ENCODE results near the gene GALK1. TPM values are rescaled to one million over a fixed set of nuclear protein-coding genes. Genes with fewer than 3 reads are reported as not detected.
"Not testable (repeated sequence)": the region's sequence is repeated elsewhere in the genome, so short reads cannot be mapped to it uniquely, and the experiment has no call there.

Gene GALK1
- total RNA-seq, 1 donor from 2014 or later = 29.2 TPM

GRCh38 chr17:75785016-75785890, 20.3 kb upstream of the GALK1 start:
- peaks cover 28 to 40% (median 33%) of the 10 kb centered on the region in 3 donors for H3K4me1 ChIP-seq (ENCODE audit: control insufficient read depth in 3 of 3, insufficient read depth in 3 of 3, low read length in 3 of 3)
- no peaks in the 10 kb centered on the region for H3K9me3 ChIP-seq (ENCODE audit: control insufficient read depth in 3 of 3, low read length in 3 of 3)
- H3K9ac ChIP-seq (ENCODE audit: low read depth in 1 of 3, low read length in 3 of 3) = peak overlapping the region; percentile 94 to 96 (median 95)
- H3K36me3 ChIP-seq (ENCODE audit: control insufficient read depth in 3 of 3, insufficient read depth in 3 of 3, low read length in 3 of 3) = no peaks in the 10 kb centered on the region
- no peaks in the 10 kb centered on the region for H3K27me3 ChIP-seq (ENCODE audit: control insufficient read depth in 3 of 3, insufficient read depth in 3 of 3, low read length in 3 of 3)
- H3K27ac ChIP-seq (ENCODE audit: low read depth, low read length) = peak overlapping the region; percentile 98
- peak overlapping the region; percentile 84 to 90 (median 85) for H3K4me3 ChIP-seq (ENCODE audit: low read length in 3 of 3)

GRCh38 chr17:75784473-75785015, 19.6 kb upstream of the GALK1 start, which contains the start of gene UNK:
Gene UNK (plus strand): TSS chr17:75784806. CDS start chr17:75784881, 75 bp downstream.
- H3K9me3 ChIP-seq (ENCODE audit: control insufficient read depth in 3 of 3, low read length in 3 of 3) = no peaks in the 10 kb centered on the region
- no peaks in the 10 kb centered on the region for H3K36me3 ChIP-seq (ENCODE audit: control insufficient read depth in 3 of 3, insufficient read depth in 3 of 3, low read length in 3 of 3)
- H3K27me3 ChIP-seq (ENCODE audit: control insufficient read depth in 3 of 3, insufficient read depth in 3 of 3, low read length in 3 of 3) = no peaks in the 10 kb centered on the region
- H3K27ac ChIP-seq (ENCODE audit: low read depth, low read length) = peak within 1 kb of the TSS; percentile 98
- peaks cover 28 to 40% (median 33%) of the 10 kb centered on the region in 3 donors for H3K4me1 ChIP-seq (ENCODE audit: control insufficient read depth in 3 of 3, insufficient read depth in 3 of 3, low read length in 3 of 3)
- H3K9ac ChIP-seq (ENCODE audit: low read depth in 1 of 3, low read length in 3 of 3) = peak within 1 kb of the TSS; percentile 94 to 96 (median 95)
- peak within 1 kb of the TSS; percentile 84 to 90 (median 85) for H3K4me3 ChIP-seq (ENCODE audit: low read length in 3 of 3)

GRCh38 chr17:75783803-75784472, 18.9 kb upstream of the GALK1 start:
- H3K9ac ChIP-seq (ENCODE audit: low read depth in 1 of 3, low read length in 3 of 3) = peak overlapping the region; percentile 94 to 96 (median 95)
- no peaks in the 10 kb centered on the region for H3K9me3 ChIP-seq (ENCODE audit: control insufficient read depth in 3 of 3, low read length in 3 of 3)
- peaks cover 0 to 1% (median under 1%) of the 10 kb centered on the region in 3 donors for H3K36me3 ChIP-seq (ENCODE audit: control insufficient read depth in 3 of 3, insufficient read depth in 3 of 3, low read length in 3 of 3)
- H3K4me1 ChIP-seq (ENCODE audit: control insufficient read depth in 3 of 3, insufficient read depth in 3 of 3, low read length in 3 of 3) = peaks cover 28 to 40% (median 33%) of the 10 kb centered on the region in 3 donors
- H3K27me3 ChIP-seq (ENCODE audit: control insufficient read depth in 3 of 3, insufficient read depth in 3 of 3, low read length in 3 of 3) = no peaks in the 10 kb centered on the region
- H3K4me3 ChIP-seq (ENCODE audit: low read length in 3 of 3) = peak overlapping the region; percentile 82 to 85 (median 83)
- peak overlapping the region; percentile 98 for H3K27ac ChIP-seq (ENCODE audit: low read depth, low read length)

- peak overlapping the region; percentile 98 for H3K27ac ChIP-seq (ENCODE audit: low read depth, low read length)
- H3K4me3 ChIP-seq (ENCODE audit: low read length in 3 of 3) = peak overlapping the region in 2 of 3 donors; percentile 45 to 83
Observed at GRCh38 chr17:75783069-75783783, 18.2 kb upstream of the GALK1 start.

GRCh38 chr17:75779987-75780889, 15.2 kb upstream of the GALK1 start:
- Histone ChIP-seq H3K27ac (ENCODE audit: low read depth, low read length) (peak overlapping the region; percentile 71), H3K36me3 (ENCODE audit: control insufficient read depth in 3 of 3, insufficient read depth in 3 of 3, low read length in 3 of 3) (peaks cover 24 to 26% (median 24%) of the 10 kb centered on the region in 3 donors), H3K27me3 (ENCODE audit: control insufficient read depth in 3 of 3, insufficient read depth in 3 of 3, low read length in 3 of 3) (no peaks in the 10 kb centered on the region), H3K4me3 (ENCODE audit: low read length in 3 of 3) (peak overlapping the region in 1 of 3 donors; percentile 23), H3K9ac (ENCODE audit: low read depth in 1 of 3, low read length in 3 of 3) (peak overlapping the region; percentile 9 to 48 (median 35)), H3K9me3 (ENCODE audit: control insufficient read depth in 3 of 3, low read length in 3 of 3) (no peaks in the 10 kb centered on the region), H3K4me1 (ENCODE audit: control insufficient read depth in 3 of 3, insufficient read depth in 3 of 3, low read length in 3 of 3) (peaks cover 30 to 37% (median 36%) of the 10 kb centered on the region in 3 donors)

More at GRCh38 chr17:75783069-75783783, 18.2 kb upstream of the GALK1 start:
- H3K9ac ChIP-seq (ENCODE audit: low read depth in 1 of 3, low read length in 3 of 3) = peak overlapping the region; percentile 28 to 95 (median 59)
- peaks cover 28 to 40% (median 33%) of the 10 kb centered on the region in 3 donors for H3K4me1 ChIP-seq (ENCODE audit: control insufficient read depth in 3 of 3, insufficient read depth in 3 of 3, low read length in 3 of 3)
- peaks cover 6 to 8% (median 8%) of the 10 kb centered on the region in 3 donors for H3K36me3 ChIP-seq (ENCODE audit: control insufficient read depth in 3 of 3, insufficient read depth in 3 of 3, low read length in 3 of 3)
- H3K9me3 ChIP-seq (ENCODE audit: control insufficient read depth in 3 of 3, low read length in 3 of 3) = no peaks in the 10 kb centered on the region
- no peaks in the 10 kb centered on the region for H3K27me3 ChIP-seq (ENCODE audit: control insufficient read depth in 3 of 3, insufficient read depth in 3 of 3, low read length in 3 of 3)

GRCh38 chr17:75779250-75779986, 14.4 kb upstream of the GALK1 start:
- no peaks in the 10 kb centered on the region for H3K27me3 ChIP-seq (ENCODE audit: control insufficient read depth in 3 of 3, insufficient read depth in 3 of 3, low read length in 3 of 3)
- H3K9ac ChIP-seq (ENCODE audit: low read depth in 1 of 3, low read length in 3 of 3) = peak overlapping the region; percentile 96 to 99 (median 99)
- H3K4me1 ChIP-seq (ENCODE audit: control insufficient read depth in 3 of 3, insufficient read depth in 3 of 3, low read length in 3 of 3) = peaks cover 38 to 43% (median 42%) of the 10 kb centered on the region in 3 donors
- H3K4me3 ChIP-seq (ENCODE audit: low read length in 3 of 3) = peak overlapping the region; percentile 78 to 91 (median 81)
- H3K27ac ChIP-seq (ENCODE audit: low read depth, low read length) = peak overlapping the region; percentile 99
- H3K36me3 ChIP-seq (ENCODE audit: control insufficient read depth in 3 of 3, insufficient read depth in 3 of 3, low read length in 3 of 3) = peaks cover 31 to 34% (median 31%) of the 10 kb centered on the region in 3 donors
- H3K9me3 ChIP-seq (ENCODE audit: control insufficient read depth in 3 of 3, low read length in 3 of 3) = no peaks in the 10 kb centered on the region

GRCh38 chr17:75778861-75779249, 13.9 kb upstream of the GALK1 start:
- Histone ChIP-seq H3K36me3 (ENCODE audit: control insufficient read depth in 3 of 3, insufficient read depth in 3 of 3, low read length in 3 of 3) (peaks cover 32 to 39% (median 33%) of the 10 kb centered on the region in 3 donors), H3K4me1 (ENCODE audit: control insufficient read depth in 3 of 3, insufficient read depth in 3 of 3, low read length in 3 of 3) (peaks cover 36 to 45% (median 43%) of the 10 kb centered on the region in 3 donors)

GRCh38 chr17:75778066-75778860, 13.3 kb upstream of the GALK1 start:
- Histone ChIP-seq H3K4me1 (ENCODE audit: control insufficient read depth in 3 of 3, insufficient read depth in 3 of 3, low read length in 3 of 3) (peaks cover 36 to 47% (median 43%) of the 10 kb centered on the region in 3 donors), H3K9ac (ENCODE audit: low read depth in 1 of 3, low read length in 3 of 3) (peak overlapping the region; percentile 96 to 99 (median 99)), H3K36me3 (ENCODE audit: control insufficient read depth in 3 of 3, insufficient read depth in 3 of 3, low read length in 3 of 3) (peaks cover 32 to 39% (median 33%) of the 10 kb centered on the region in 3 donors), H3K27ac (ENCODE audit: low read depth, low read length) (peak overlapping the region; percentile 99), H3K4me3 (ENCODE audit: low read length in 3 of 3) (peak overlapping the region; percentile 78 to 91 (median 81))
- H3K9me3 ChIP-seq (ENCODE audit: control insufficient read depth in 3 of 3, low read length in 3 of 3); H3K27me3 ChIP-seq (ENCODE audit: control insufficient read depth in 3 of 3, insufficient read depth in 3 of 3, low read length in 3 of 3): not testable (repeated sequence)

More at GRCh38 chr17:75778861-75779249, 13.9 kb upstream of the GALK1 start:
- peak overlapping the region; percentile 78 to 91 (median 81) for H3K4me3 ChIP-seq (ENCODE audit: low read length in 3 of 3)
- H3K27ac ChIP-seq (ENCODE audit: low read depth, low read length) = peak overlapping the region; percentile 99
- no peaks in the 10 kb centered on the region for H3K27me3 ChIP-seq (ENCODE audit: control insufficient read depth in 3 of 3, insufficient read depth in 3 of 3, low read length in 3 of 3)
- H3K9ac ChIP-seq (ENCODE audit: low read depth in 1 of 3, low read length in 3 of 3) = peak overlapping the region; percentile 96 to 99 (median 99)
- no peaks in the 10 kb centered on the region for H3K9me3 ChIP-seq (ENCODE audit: control insufficient read depth in 3 of 3, low read length in 3 of 3)

Data from skeletal muscle tissue (tissue), 4 donors.